GM12874 (cell line): ENCODE measurements around the gene DGKD.

Experiments
- CTCF ChIP-seq: IDR thresholded peaks from 2 replicates; pipeline ENCODE4 v1.5.1; 2011; ENCODE audit warnings: low read depth, mild to moderate bottlenecking, control low read depth, low read length, moderate library complexity; ENCODE audit not compliant: insufficient read depth

The DGKD gene

GRCh38 chr2:233329489-233330135 is 24.7 kb upstream of the DGKD start:
- TF ChIP-seq CTCF: no peak

- TF ChIP-seq CTCF: no peak
Observed at GRCh38 chr2:233331536-233331935, 22.8 kb upstream of the DGKD start.

- no peak for TF ChIP-seq CTCF
Observed at GRCh38 chr2:233332125-233332524, 22.2 kb upstream of the DGKD start.

GRCh38 chr2:233334915-233335314 is 19.4 kb upstream of the DGKD start:
- TF ChIP-seq CTCF: no peak

- TF ChIP-seq CTCF: no peak
Observed at GRCh38 chr2:233336541-233336940, 17.8 kb upstream of the DGKD start.

- TF ChIP-seq CTCF: no peak
Observed at GRCh38 chr2:233338046-233338445, 16.2 kb upstream of the DGKD start.

- no peak for TF ChIP-seq CTCF
Observed at GRCh38 chr2:233338812-233339368, 15.4 kb upstream of the DGKD start.
